ENCODE measurements around the gene CYSTM1.

DNA sequence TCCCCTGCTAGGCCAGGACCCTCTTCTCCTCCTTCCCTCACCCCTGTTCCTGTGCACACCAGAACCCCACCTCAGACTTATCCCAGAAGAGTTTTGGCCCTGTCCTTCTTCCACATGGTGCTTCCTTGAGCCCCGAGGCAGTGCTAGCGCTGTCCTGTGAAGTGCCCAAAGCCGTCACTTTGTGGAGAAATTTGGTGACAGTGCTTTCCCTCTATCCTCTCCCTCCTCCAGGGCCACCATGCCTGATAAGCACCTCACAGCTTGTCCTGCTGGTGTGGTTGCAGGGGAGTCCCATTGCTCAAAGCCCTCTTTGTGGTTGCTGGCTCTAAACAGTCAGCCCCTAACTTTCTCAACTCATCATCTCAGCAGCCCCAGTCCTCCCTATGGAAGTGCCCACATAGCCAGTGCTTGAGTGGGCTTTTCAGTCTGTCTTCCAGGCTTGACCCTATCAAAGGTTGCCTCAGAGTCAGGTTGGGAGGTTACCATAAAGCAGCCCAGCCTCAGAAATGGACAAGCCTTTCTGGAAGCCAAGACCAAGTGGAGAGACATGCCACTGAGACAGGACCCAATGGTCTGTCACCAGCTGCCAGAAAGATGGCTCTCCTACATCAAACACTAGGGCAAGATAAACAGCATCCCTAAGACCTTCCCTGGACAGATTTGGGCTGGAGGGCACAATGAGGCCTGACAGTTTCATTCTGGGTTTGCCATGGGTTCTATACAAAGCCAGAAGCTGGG, 31.3 kb upstream of the CYSTM1 start:
- TF ChIP-seq, protein P1, sequence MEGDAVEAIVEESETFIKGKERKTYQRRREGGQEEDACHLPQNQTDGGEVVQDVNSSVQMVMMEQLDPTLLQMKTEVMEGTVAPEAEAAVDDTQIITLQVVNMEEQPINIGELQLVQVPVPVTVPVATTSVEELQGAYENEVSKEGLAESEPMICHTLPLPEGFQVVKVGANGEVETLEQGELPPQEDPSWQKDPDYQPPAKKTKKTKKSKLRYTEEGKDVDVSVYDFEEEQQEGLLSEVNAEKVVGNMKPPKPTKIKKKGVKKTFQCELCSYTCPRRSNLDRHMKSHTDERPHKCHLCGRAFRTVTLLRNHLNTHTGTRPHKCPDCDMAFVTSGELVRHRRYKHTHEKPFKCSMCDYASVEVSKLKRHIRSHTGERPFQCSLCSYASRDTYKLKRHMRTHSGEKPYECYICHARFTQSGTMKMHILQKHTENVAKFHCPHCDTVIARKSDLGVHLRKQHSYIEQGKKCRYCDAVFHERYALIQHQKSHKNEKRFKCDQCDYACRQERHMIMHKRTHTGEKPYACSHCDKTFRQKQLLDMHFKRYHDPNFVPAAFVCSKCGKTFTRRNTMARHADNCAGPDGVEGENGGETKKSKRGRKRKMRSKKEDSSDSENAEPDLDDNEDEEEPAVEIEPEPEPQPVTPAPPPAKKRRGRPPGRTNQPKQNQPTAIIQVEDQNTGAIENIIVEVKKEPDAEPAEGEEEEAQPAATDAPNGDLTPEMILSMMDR (conservative IDR thresholded peaks at IDR 0.05): no peak
- no peak for TF ChIP-seq EZH2 (IDR thresholded peaks at IDR 0.05; ENCODE audit: low read depth)
